ENCODE measurements around the gene THSD4. TPM values are rescaled to one million over a fixed set of nuclear protein-coding genes. Genes with fewer than 3 reads are reported as not detected.

The THSD4 gene
- total RNA-seq, 1 donor from 2014 or later = 151 TPM

DNA sequence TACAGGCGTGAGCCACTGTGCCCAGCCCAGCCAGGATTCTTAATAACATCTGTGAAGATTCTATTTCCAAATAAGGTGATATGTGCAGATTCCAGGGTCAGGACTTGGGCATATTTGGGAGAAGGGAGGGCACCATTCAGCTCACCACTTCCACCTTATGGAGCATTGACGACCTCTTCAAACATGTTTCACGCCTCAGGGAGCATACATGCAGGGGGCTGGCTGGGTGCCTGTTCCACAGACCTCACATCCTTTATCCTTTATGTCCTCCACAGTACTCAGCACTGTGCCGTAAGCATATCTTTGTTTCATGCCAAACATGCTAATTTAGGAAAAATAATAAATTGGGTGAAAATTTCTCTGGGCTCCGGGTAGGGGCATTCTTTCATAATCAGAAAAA lies 229.0 kb downstream of the THSD4 start:
- no peak for DNase-seq (ENCODE audit: low spot score in 2 of 2)
- Histone ChIP-seq H3K27ac (no peak overlapping the region), H3K36me3 (no peaks in the 10 kb centered on the region), H3K4me3 (no peak overlapping the region), H3K4me1 (peaks cover 0 to 13% of the 10 kb centered on the region in 2 donors), H3K27me3 (no peaks in the 10 kb centered on the region), H3K9me3 (no peaks in the 10 kb centered on the region)
- intact Hi-C loops (cut with DNase I) = no loop called here
- TF ChIP-seq, protein P1, sequence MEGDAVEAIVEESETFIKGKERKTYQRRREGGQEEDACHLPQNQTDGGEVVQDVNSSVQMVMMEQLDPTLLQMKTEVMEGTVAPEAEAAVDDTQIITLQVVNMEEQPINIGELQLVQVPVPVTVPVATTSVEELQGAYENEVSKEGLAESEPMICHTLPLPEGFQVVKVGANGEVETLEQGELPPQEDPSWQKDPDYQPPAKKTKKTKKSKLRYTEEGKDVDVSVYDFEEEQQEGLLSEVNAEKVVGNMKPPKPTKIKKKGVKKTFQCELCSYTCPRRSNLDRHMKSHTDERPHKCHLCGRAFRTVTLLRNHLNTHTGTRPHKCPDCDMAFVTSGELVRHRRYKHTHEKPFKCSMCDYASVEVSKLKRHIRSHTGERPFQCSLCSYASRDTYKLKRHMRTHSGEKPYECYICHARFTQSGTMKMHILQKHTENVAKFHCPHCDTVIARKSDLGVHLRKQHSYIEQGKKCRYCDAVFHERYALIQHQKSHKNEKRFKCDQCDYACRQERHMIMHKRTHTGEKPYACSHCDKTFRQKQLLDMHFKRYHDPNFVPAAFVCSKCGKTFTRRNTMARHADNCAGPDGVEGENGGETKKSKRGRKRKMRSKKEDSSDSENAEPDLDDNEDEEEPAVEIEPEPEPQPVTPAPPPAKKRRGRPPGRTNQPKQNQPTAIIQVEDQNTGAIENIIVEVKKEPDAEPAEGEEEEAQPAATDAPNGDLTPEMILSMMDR (IDR thresholded peaks at IDR 0.05) = no peak

GRCh38 chr15:71345186-71345585 lies 229.9 kb downstream of the THSD4 start:
- intact Hi-C loops (cut with DNase I) = no loop called here
- Histone ChIP-seq H3K27me3 (no peaks in the 10 kb centered on the region), H3K4me1 (peaks cover 0 to 4% of the 10 kb centered on the region in 2 donors), H3K27ac (no peak overlapping the region), H3K9me3 (no peaks in the 10 kb centered on the region), H3K4me3 (no peak overlapping the region), H3K36me3 (no peaks in the 10 kb centered on the region)
- TF ChIP-seq, protein P1 (IDR thresholded peaks at IDR 0.05) = no peak
- no peak for DNase-seq (ENCODE audit: low spot score in 2 of 2)

DNA sequence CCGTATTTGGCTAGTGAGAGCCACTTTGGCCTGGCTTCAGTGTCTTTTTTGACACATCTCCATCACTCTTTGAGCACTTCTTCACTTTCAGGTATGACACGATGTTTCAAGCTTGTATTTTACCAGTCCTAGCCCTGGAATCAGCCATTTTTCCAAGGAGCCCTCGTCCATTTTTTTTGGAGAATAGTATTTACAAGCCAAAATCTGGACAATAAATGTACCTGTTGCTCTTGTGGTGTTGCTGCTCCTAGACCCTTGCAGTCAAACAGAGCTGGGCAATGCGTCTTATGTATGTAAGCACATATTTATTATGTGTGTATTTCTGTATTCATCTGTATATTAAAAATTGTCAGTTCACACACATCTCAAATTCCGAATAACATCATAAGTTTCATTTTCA lies 231.2 kb downstream of the THSD4 start:
- H3K36me3 ChIP-seq = no peaks in the 10 kb centered on the region
- no peak for DNase-seq (ENCODE audit: low spot score in 2 of 2)
- H3K9me3 ChIP-seq = no peaks in the 10 kb centered on the region
- no peaks in the 10 kb centered on the region for H3K27me3 ChIP-seq
- peaks cover 0 to 4% of the 10 kb centered on the region in 2 donors for H3K4me1 ChIP-seq
- H3K4me3 ChIP-seq = no peak overlapping the region
- no peak overlapping the region for H3K27ac ChIP-seq
- TF ChIP-seq, protein P1 (IDR thresholded peaks at IDR 0.05) = no peak
- intact Hi-C loops (cut with DNase I) = no loop called here

GRCh38 chr15:71348597-71348996 lies 233.3 kb downstream of the THSD4 start:
- intact Hi-C loops (cut with DNase I) = no loop called here
- no peaks in the 10 kb centered on the region for H3K9me3 ChIP-seq
- TF ChIP-seq, protein P1 (IDR thresholded peaks at IDR 0.05) = no peak

DNA sequence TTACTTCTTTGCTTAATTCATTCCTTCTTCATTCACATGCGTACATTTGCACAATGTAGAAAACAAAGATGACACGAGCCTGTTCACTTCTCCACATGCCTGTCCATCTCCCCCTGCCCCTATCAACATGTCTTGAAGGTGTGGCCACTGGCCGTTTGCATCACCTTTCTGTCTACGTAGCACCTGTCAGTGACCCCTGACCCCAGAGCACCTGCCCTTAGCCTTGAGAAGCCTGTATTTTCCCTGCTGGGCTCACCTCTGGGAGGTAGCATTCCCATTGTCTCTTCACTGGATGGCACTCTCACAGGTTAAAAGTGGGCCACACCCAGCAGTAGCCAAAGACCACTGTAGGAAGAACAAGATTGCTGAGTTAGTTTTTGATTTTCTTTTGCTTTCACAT lies 234.1 kb downstream of the THSD4 start:
- intact Hi-C loops (cut with DNase I) = no loop called here
- no peaks in the 10 kb centered on the region for H3K36me3 ChIP-seq
- DNase-seq (ENCODE audit: low spot score in 2 of 2) = no peak
- no peaks in the 10 kb centered on the region for H3K4me1 ChIP-seq
- no peaks in the 10 kb centered on the region for H3K27me3 ChIP-seq
- no peaks in the 10 kb centered on the region for H3K9me3 ChIP-seq
- no peak overlapping the region for H3K27ac ChIP-seq
- H3K4me3 ChIP-seq = no peak overlapping the region
- TF ChIP-seq, protein P1 (IDR thresholded peaks at IDR 0.05) = no peak

More at GRCh38 chr15:71348597-71348996, 233.3 kb downstream of the THSD4 start:
- DNase-seq (ENCODE audit: low spot score in 2 of 2) = no peak
- Histone ChIP-seq H3K4me3 (no peak overlapping the region), H3K36me3 (no peaks in the 10 kb centered on the region), H3K27me3 (no peaks in the 10 kb centered on the region), H3K27ac (no peak overlapping the region), H3K4me1 (no peaks in the 10 kb centered on the region)

Data from ascending aorta (tissue), 2 donors.